Ishikawa (cell line): Measurements from ENCODE around the gene CST9L.

Experiments
- EGR1 ChIP-seq: IDR thresholded peaks from 2 replicates; pipeline ENCODE4 v1.6.1; 2012
- ZBTB7A ChIP-seq: IDR thresholded peaks from 2 replicates; pipeline ENCODE4 v1.6.1; 2012; ENCODE audit warnings: low read depth

DNA sequence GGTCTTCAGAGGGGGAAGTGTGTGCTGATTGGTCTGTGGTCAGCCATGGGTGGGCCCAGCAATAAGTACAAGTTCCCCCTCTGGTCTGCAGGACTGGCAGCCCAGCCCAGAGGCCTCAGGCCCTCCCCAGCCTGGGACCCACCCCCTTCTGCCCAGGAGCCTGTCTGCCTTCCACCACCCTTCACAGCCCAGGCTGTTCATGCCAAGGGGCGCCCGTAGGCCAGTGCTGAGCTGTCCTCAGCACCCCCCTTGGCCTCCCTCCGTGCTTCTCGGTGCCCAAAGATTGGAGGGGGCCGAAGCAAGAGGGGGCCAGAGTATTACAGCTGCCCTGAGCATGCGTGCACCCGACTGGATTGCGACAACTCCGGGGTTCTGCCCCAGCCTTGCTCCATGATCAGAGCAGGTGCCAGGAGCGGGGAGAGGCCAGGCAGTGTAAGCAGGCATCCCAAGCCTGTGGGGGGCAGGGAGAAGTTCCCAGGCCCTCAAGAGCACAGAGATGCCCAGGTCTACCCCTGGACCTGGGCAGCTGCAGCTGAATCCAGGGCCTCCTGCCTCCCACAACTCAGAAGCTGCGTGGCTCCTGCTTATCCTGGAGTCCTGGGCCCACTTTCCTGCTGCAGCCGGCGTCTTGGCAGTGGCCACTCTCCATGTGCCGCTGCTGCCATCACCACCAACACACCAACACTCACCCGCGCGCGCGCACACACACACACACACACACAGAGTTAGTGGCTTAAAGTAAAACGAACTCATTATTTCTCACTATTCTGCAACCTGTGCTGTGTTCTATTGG lies 33.3 kb downstream of the CST9L start:
- TF ChIP-seq EGR1 (no peak), ZBTB7A (no peak)
